Measurements from ENCODE around the gene EPB41L4B.
"Not testable (repeated sequence)": the region's sequence is repeated elsewhere in the genome, so short reads cannot be mapped to it uniquely, and the experiment has no call there.

Gene EPB41L4B

GRCh38 chr9:109349421-109349846 lies 28.6 kb upstream of the EPB41L4B start:
- FAIRE-seq (no peak), DNase-seq (ENCODE audit: insufficient read length, low spot score) (no peak)
- TF ChIP-seq, protein P1, sequence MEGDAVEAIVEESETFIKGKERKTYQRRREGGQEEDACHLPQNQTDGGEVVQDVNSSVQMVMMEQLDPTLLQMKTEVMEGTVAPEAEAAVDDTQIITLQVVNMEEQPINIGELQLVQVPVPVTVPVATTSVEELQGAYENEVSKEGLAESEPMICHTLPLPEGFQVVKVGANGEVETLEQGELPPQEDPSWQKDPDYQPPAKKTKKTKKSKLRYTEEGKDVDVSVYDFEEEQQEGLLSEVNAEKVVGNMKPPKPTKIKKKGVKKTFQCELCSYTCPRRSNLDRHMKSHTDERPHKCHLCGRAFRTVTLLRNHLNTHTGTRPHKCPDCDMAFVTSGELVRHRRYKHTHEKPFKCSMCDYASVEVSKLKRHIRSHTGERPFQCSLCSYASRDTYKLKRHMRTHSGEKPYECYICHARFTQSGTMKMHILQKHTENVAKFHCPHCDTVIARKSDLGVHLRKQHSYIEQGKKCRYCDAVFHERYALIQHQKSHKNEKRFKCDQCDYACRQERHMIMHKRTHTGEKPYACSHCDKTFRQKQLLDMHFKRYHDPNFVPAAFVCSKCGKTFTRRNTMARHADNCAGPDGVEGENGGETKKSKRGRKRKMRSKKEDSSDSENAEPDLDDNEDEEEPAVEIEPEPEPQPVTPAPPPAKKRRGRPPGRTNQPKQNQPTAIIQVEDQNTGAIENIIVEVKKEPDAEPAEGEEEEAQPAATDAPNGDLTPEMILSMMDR (IDR thresholded peaks at IDR 0.05; ENCODE audit: insufficient read depth, missing control alignments), result no peak

GRCh38 chr9:109346904-109347303 lies 26.0 kb upstream of the EPB41L4B start:
- DNase-seq (ENCODE audit: insufficient read length, low spot score), result no peak
- TF ChIP-seq, protein P1 (IDR thresholded peaks at IDR 0.05; ENCODE audit: insufficient read depth, missing control alignments), result no peak
- FAIRE-seq, result no peak

DNA sequence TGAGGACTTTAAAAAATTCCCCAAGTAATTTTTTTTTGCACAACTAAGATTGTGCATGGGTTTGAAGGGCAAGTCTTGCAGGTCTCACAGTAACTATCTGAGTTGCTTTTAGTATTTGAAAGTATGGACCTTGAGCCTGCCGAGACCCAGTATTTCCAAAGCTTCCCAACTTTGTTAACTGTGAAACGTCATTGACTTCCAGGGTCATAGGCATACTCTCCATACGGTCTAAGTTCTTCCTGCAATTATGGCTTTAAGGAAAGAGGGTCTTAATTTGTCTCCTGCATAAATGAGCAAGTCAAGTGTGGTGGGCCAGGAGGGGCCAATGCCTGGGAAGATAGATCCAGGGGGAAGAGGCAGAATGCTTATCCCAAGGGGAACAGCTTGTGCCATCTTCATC lies 24.0 kb upstream of the EPB41L4B start:
- FAIRE-seq (no peak), DNase-seq (ENCODE audit: insufficient read length, low spot score) (no peak)
- TF ChIP-seq, protein P1 (IDR thresholded peaks at IDR 0.05; ENCODE audit: insufficient read depth, missing control alignments), result no peak

DNA sequence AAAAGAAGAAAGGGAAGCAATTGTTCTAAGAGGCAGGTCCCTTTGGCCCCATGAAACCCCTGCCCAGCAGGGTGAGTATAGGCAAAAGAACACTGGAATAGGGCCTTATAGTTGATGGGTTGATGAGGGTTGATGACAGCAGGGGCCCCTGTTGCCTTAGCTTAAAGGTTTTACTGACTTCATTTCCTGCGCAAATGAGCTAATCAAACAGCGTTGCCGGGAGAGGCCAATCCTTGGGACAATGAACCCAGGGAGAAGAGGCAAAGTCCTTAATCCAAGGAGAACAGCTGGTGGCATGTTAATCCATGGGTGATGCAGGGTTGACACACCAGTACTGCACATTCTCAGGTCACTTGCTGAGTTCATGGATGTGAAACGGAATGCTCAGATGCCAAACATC lies 22.0 kb upstream of the EPB41L4B start:
- no peak for DNase-seq (ENCODE audit: insufficient read length, low spot score)
- TF ChIP-seq, protein P1 (IDR thresholded peaks at IDR 0.05; ENCODE audit: insufficient read depth, missing control alignments), result no peak
- no peak for FAIRE-seq

DNA sequence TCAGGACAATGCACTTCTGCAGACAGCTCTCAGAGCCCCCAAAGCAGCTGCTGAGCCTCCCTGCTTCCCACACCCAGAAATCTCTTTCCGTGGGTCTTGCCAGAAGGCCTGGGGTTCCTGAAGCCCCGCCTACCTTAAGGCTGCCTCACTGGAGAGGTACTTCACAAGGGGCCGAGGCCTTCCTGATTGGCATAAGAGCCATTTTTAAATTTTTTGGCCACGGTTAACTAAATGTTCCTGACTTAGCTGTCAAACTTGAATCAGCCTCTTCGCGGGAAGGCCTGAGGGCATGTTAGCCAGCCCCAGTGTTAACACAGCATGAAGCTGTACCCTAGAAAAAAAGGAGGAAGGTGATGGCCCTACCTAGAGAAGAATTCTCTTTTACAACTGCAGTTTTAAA lies 20.7 kb upstream of the EPB41L4B start:
- DNase-seq (ENCODE audit: insufficient read length, low spot score) (no peak), FAIRE-seq (no peak)
- TF ChIP-seq, protein P1 (IDR thresholded peaks at IDR 0.05; ENCODE audit: insufficient read depth, missing control alignments), result no peak

DNA sequence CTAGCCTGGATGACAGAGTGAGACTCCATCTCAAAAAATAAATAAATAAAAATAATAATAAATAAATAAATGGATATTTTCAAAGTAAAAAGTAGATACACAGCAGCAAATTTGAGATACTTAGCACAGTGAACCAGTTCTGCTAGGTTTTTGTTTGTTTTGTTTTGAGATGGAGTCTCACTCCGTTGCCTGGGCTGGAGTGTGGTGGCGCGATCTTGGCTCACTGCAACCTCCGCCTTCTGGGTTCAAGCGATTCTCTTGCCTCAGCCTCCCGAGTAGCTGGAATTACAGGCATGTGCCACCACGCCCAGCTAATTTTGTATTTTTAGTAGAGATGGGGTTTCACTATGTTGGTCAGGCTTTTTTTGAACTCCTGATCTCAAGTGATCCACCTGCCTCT lies 20.1 kb upstream of the EPB41L4B start:
- not testable (repeated sequence) for DNase-seq (ENCODE audit: insufficient read length, low spot score); FAIRE-seq

- FAIRE-seq, result no peak
- DNase-seq (ENCODE audit: insufficient read length, low spot score), result no peak
- TF ChIP-seq, protein P1 (IDR thresholded peaks at IDR 0.05; ENCODE audit: insufficient read depth, missing control alignments), result no peak
Measured at GRCh38 chr9:109336409-109336808, 15.6 kb upstream of the EPB41L4B start.

DNA sequence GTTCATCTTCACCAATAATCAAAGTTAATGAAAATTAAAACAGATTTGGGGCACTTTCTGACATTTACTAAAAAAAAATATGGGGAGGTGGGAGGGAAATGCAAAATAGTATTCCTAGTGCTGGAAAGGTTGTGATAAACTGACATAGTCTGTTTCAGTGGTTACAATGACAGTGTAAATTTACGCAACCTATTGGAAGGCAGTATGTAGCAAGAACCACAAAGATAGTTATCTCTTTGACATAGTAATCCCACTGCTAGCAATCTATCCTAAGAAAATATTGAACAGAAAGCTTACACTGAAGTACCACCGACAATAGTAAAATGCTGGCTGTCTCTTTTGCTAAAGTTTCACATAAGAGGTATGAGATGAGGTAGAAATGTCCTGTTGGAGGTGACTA lies 15.1 kb upstream of the EPB41L4B start:
- TF ChIP-seq, protein P1 (IDR thresholded peaks at IDR 0.05; ENCODE audit: insufficient read depth, missing control alignments), result no peak
- DNase-seq (ENCODE audit: insufficient read length, low spot score) (no peak), FAIRE-seq (no peak)
